OCI-LY1 (cell line): ENCODE measurements around the gene PDIA2.

ENCODE experiments used
- H2AFZ ChIP-seq: fragments of 200-600 bp; sonication (generic), shearing (Covaris generic); 2 replicates; pipeline ENCODE4 v1.6.0; 2014; ENCODE audit warnings: antibody characterized with exemption, mild to moderate bottlenecking, low read length
- H3F3A ChIP-seq: fragments of 200-600 bp; sonication (generic), shearing (Covaris generic); 2 replicates; pipeline ENCODE4 v1.6.0; 2014; ENCODE audit warnings: mild to moderate bottlenecking, antibody characterized with exemption, low read length, moderate library complexity; ENCODE audit not compliant: insufficient read depth
- H3K27ac ChIP-seq: fragments of 200-600 bp; sonication (generic); 2 replicates; pipeline ENCODE4 v1.5.1; 2014; ENCODE audit warnings: low read length, mixed run types, mild to moderate bottlenecking, low read depth; ENCODE audit not compliant: poor library complexity, severe bottlenecking
- H3K27me3 ChIP-seq: fragments of 200-600 bp; sonication (generic); 2 replicates; pipeline ENCODE4 v1.6.0; 2014; ENCODE audit warnings: antibody characterized with exemption, mild to moderate bottlenecking, low read length, moderate library complexity; ENCODE audit not compliant: insufficient read depth
- H3K36me3 ChIP-seq: fragments of 200-600 bp; sonication (generic); 2 replicates; pipeline ENCODE4 v1.6.1; 2014; ENCODE audit warnings: mild to moderate bottlenecking, antibody characterized with exemption, low read length, moderate library complexity, mixed read lengths; ENCODE audit not compliant: insufficient read depth
- H3K4me1 ChIP-seq: fragments of 200-600 bp; sonication (generic); 2 replicates; pipeline ENCODE4 v1.5.1; 2014; ENCODE audit warnings: mild to moderate bottlenecking, low read length, moderate library complexity; ENCODE audit not compliant: insufficient read depth, severe bottlenecking
- H3K4me2 ChIP-seq: fragments of 200-600 bp; sonication (generic), shearing (Covaris generic); 2 replicates; pipeline ENCODE4 v1.6.1; 2014; ENCODE audit warnings: low read length
- H3K4me3 ChIP-seq: fragments of 200-600 bp; sonication (generic); 2 replicates; pipeline ENCODE4 v1.5.1; 2014; ENCODE audit warnings: low read length, low read depth, mild to moderate bottlenecking, mixed read lengths; ENCODE audit not compliant: poor library complexity, severe bottlenecking
- H3K79me2 ChIP-seq: fragments of 200-600 bp; shearing (Covaris generic); 2 replicates; pipeline ENCODE4 v1.6.1; 2016; ENCODE audit warnings: mixed run types, low read length, mixed read lengths; ENCODE audit not compliant: insufficient read depth
- H3K9ac ChIP-seq: fragments of 200-600 bp; sonication (generic), shearing (Covaris generic); 2 replicates; pipeline ENCODE4 v1.6.1; 2014; ENCODE audit warnings: mild to moderate bottlenecking, low read length, mixed read lengths
- H3K9me2 ChIP-seq: fragments of 200-600 bp; sonication (generic), shearing (Covaris generic); 2 replicates; pipeline ENCODE4 v1.6.1; 2014; ENCODE audit warnings: low read depth, mild to moderate bottlenecking, low read length, mixed read lengths
- H3K9me3 ChIP-seq: fragments of 200-600 bp; shearing (Covaris generic); 2 replicates; pipeline ENCODE4 v1.6.1; 2014; ENCODE audit warnings: low read length, mixed read lengths
- H4K20me1 ChIP-seq: fragments of 200-600 bp; sonication (generic), shearing (Covaris generic); 2 replicates; pipeline ENCODE4 v1.6.0; 2016; ENCODE audit warnings: mild to moderate bottlenecking, low read length; ENCODE audit not compliant: insufficient read depth
- EZH2 ChIP-seq: fragments of 200-600 bp; sonication (generic), shearing (Covaris generic); IDR thresholded peaks from 2 replicates; pipeline ENCODE4 v1.8.0; 2017; ENCODE audit warnings: borderline replicate concordance, mixed run types, mild to moderate bottlenecking, antibody characterized with exemption, low read length, moderate library complexity, mixed read lengths
- TF ChIP-seq, protein P1 (sequence below): fragments of 200-600 bp; sonication (generic), shearing (Covaris generic); IDR thresholded peaks from 2 replicates; pipeline ENCODE4 v1.5.1; 2017; ENCODE audit warnings: mild to moderate bottlenecking, antibody characterized with exemption, low read length, moderate library complexity, mixed read lengths

PDIA2 gene

GRCh38 chr16:279531-279930 is 3.4 kb upstream of the PDIA2 start:
- H3K27ac ChIP-seq = no peak overlapping the region
- H3K9ac ChIP-seq = no peak overlapping the region
- H3K36me3 ChIP-seq = no peaks in the 10 kb centered on the region
- H3K4me2 ChIP-seq = no peak overlapping the region
- H2AFZ ChIP-seq = no peak overlapping the region
- peaks cover 3% of the 10 kb centered on the region; the same call in 1 of the 2 replicates for H3K27me3 ChIP-seq
- no peaks in the 10 kb centered on the region for H3F3A ChIP-seq
- TF ChIP-seq, protein P1, sequence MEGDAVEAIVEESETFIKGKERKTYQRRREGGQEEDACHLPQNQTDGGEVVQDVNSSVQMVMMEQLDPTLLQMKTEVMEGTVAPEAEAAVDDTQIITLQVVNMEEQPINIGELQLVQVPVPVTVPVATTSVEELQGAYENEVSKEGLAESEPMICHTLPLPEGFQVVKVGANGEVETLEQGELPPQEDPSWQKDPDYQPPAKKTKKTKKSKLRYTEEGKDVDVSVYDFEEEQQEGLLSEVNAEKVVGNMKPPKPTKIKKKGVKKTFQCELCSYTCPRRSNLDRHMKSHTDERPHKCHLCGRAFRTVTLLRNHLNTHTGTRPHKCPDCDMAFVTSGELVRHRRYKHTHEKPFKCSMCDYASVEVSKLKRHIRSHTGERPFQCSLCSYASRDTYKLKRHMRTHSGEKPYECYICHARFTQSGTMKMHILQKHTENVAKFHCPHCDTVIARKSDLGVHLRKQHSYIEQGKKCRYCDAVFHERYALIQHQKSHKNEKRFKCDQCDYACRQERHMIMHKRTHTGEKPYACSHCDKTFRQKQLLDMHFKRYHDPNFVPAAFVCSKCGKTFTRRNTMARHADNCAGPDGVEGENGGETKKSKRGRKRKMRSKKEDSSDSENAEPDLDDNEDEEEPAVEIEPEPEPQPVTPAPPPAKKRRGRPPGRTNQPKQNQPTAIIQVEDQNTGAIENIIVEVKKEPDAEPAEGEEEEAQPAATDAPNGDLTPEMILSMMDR = no peak
- TF ChIP-seq EZH2 = no peak
- no peaks in the 10 kb centered on the region for H4K20me1 ChIP-seq
- H3K9me3 ChIP-seq = no peaks in the 10 kb centered on the region
- H3K4me1 ChIP-seq = peaks cover 6% of the 10 kb centered on the region
- no peaks in the 10 kb centered on the region for H3K9me2 ChIP-seq
- H3K79me2 ChIP-seq = no peaks in the 10 kb centered on the region
- no peak overlapping the region for H3K4me3 ChIP-seq

GRCh38 chr16:280005-280460 is 2.9 kb upstream of the PDIA2 start:
- no peak overlapping the region for H3K4me3 ChIP-seq
- H3K9me2 ChIP-seq = no peaks in the 10 kb centered on the region
- H4K20me1 ChIP-seq = no peaks in the 10 kb centered on the region
- H3K9ac ChIP-seq = no peak overlapping the region
- H3F3A ChIP-seq = no peaks in the 10 kb centered on the region
- no peak overlapping the region for H3K4me2 ChIP-seq
- H3K79me2 ChIP-seq = no peaks in the 10 kb centered on the region
- peaks cover 5% of the 10 kb centered on the region for H3K4me1 ChIP-seq
- TF ChIP-seq, protein P1 = no peak
- no peaks in the 10 kb centered on the region for H3K9me3 ChIP-seq
- H3K27me3 ChIP-seq = peaks cover 3% of the 10 kb centered on the region; the same call in 1 of the 2 replicates
- H2AFZ ChIP-seq = no peak overlapping the region
- H3K36me3 ChIP-seq = no peaks in the 10 kb centered on the region
- H3K27ac ChIP-seq = no peak overlapping the region

GRCh38 chr16:280552-280951 is 2.4 kb upstream of the PDIA2 start, which contains the start of gene ARHGDIG:
Gene ARHGDIG (plus strand): TSS chr16:280591. CDS start chr16:280681, 90 bp downstream.
- H3K4me2 ChIP-seq = no peak within 1 kb of the TSS
- H3F3A ChIP-seq = no peaks in the 10 kb centered on the region
- no peaks in the 10 kb centered on the region for H3K9me3 ChIP-seq
- H3K4me3 ChIP-seq = no peak within 1 kb of the TSS
- peaks cover 3% of the 10 kb centered on the region; the same call in 1 of the 2 replicates for H3K27me3 ChIP-seq
- no peak within 1 kb of the TSS for H2AFZ ChIP-seq
- no peaks in the 10 kb centered on the region for H3K9me2 ChIP-seq
- no peaks in the 10 kb centered on the region for H3K79me2 ChIP-seq
- peaks cover 6% of the 10 kb centered on the region for H3K4me1 ChIP-seq
- H3K27ac ChIP-seq = no peak within 1 kb of the TSS
- H4K20me1 ChIP-seq = no peaks in the 10 kb centered on the region
- H3K9ac ChIP-seq = no peak within 1 kb of the TSS
- no peaks in the 10 kb centered on the region for H3K36me3 ChIP-seq
- TF ChIP-seq, protein P1 = no peak
- TF ChIP-seq EZH2 = no peak
